Testis (tissue), 3 donors: ENCODE results near the gene GJB5. TPM values are rescaled to one million over a fixed set of nuclear protein-coding genes. Genes with fewer than 3 reads are reported as not detected.
"Not testable (repeated sequence)": the region's sequence is repeated elsewhere in the genome, so short reads cannot be mapped to it uniquely, and the experiment has no call there.

ENCODE experiments used
- DNase-seq: peaks from one replicate; pipeline ENCODE4 v3.0.0-alpha.2; 2019
- H3K27ac ChIP-seq, 2 donors: fragments of 200-600 bp; sonication (generic); one replicate each; pipeline ENCODE4 v1.5.1; 2019
- H3K27me3 ChIP-seq: fragments of 200-600 bp; sonication (generic); one replicate; pipeline ENCODE4 v1.5.1; 2019
- H3K36me3 ChIP-seq: fragments of 200-600 bp; sonication (generic); one replicate; pipeline ENCODE4 v1.5.1; 2017; ENCODE audit warnings: low read depth; ENCODE audit errors: missing control alignments
- H3K4me1 ChIP-seq: fragments of 200-600 bp; sonication (generic); one replicate; pipeline ENCODE4 v1.5.1; 2019
- H3K4me3 ChIP-seq, 2 donors: fragments of 200-600 bp; sonication (generic); one replicate each; pipeline ENCODE4 v1.5.1; 2017 to 2019
- H3K9me3 ChIP-seq: fragments of 200-600 bp; sonication (generic); one replicate; pipeline ENCODE4 v1.5.1; 2017
- POLR2A ChIP-seq: fragments of 450-650 bp; IDR thresholded peaks from one replicate; pipeline ENCODE4 v1.6.1; 2017; ENCODE audit warnings: antibody characterized with exemption, mild to moderate bottlenecking, moderate library complexity
- WGBS, 2 donors: methylation state at CpG; one replicate each; pipeline ENCODE4 v1.1.5; 2018; 5-methylcytosine and 5-hydroxymethylcytosine counted together
- intact Hi-C: fragments of 100-400 bp; cut with DNase I; formaldehyde crosslinking; loops from one replicate; pipeline ENCODE4 v1.15.1; 2023; ENCODE audit warnings: low total_unique reads
- polyA plus RNA-seq: library from polyadenylated mRNA; stranded (reverse); fragments of 350-450 nt; fragmentation: Illumina TruSeq; extraction: RNeasy Lipid Tissue Mini Kit (QIAGEN cat#74804); gene quantifications from one replicate; pipeline ENCODE4 v1.2.3, GENCODE V29; 2014; ENCODE audit warnings: low read depth, low replicate concordance; ENCODE audit not compliant: insufficient read depth
- total RNA-seq, 2 donors: library from RNA; depleted of rRNA; stranded (reverse); fragments of >200 nt; gene quantifications; one replicate each; pipeline ENCODE4 v1.2.3, GENCODE V29; 2016
- TF ChIP-seq, protein P1 (sequence below), 3 experiments: fragments of 450-650 bp in 2 of 3; fragments of 200-600 bp in 1 of 3; sonication (generic) in 1 of 3; IDR thresholded peaks; one replicate each; pipeline ENCODE4 v1.5.1; 2016 to 2019; ENCODE audit warnings: antibody characterized with exemption in 3 of 3, mild to moderate bottlenecking in 2 of 3, moderate library complexity in 1 of 3

GJB5 gene
- total and polyA plus RNA-seq, 3 donors from 2014 or later = not detected

- TF ChIP-seq, protein P1, sequence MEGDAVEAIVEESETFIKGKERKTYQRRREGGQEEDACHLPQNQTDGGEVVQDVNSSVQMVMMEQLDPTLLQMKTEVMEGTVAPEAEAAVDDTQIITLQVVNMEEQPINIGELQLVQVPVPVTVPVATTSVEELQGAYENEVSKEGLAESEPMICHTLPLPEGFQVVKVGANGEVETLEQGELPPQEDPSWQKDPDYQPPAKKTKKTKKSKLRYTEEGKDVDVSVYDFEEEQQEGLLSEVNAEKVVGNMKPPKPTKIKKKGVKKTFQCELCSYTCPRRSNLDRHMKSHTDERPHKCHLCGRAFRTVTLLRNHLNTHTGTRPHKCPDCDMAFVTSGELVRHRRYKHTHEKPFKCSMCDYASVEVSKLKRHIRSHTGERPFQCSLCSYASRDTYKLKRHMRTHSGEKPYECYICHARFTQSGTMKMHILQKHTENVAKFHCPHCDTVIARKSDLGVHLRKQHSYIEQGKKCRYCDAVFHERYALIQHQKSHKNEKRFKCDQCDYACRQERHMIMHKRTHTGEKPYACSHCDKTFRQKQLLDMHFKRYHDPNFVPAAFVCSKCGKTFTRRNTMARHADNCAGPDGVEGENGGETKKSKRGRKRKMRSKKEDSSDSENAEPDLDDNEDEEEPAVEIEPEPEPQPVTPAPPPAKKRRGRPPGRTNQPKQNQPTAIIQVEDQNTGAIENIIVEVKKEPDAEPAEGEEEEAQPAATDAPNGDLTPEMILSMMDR (IDR thresholded peaks at IDR 0.05) = no peak
- TF ChIP-seq POLR2A = no peak
- Histone ChIP-seq H3K4me3 (no peak overlapping the region), H3K9me3 (no peaks in the 10 kb centered on the region), H3K4me1 (no peaks in the 10 kb centered on the region), H3K27ac (no peak overlapping the region), H3K27me3 (no peaks in the 10 kb centered on the region), H3K36me3 (no peaks in the 10 kb centered on the region)
- WGBS, 2 donors = 88 to 93% methylated on average over 3 of the region's 3 CpGs
- intact Hi-C loops = no loop called here
- DNase-seq = no peak
Measured at GRCh38 chr1:34715139-34715538, 39.7 kb upstream of the GJB5 start.

DNA sequence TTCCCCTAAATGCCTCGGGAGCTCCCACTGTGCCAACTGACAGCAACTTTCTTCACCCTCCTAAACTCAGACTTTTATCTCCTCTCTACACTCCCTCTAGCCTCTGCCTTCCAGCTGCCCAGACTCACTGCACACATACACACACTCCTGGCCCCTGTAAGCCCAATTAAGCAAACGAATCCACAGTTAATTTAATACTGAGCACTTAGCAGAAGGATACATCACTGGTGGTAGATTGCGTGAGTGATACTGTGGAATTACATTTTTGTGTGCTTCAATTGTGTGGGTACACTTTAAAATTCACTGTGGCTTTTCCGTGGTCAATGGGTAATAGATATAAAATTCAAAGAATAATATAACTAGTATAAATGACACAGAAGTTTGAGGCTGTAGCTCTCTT is 33.6 kb upstream of the GJB5 start:
- intact Hi-C loops = no loop called here
- H3K9me3 ChIP-seq = no peaks in the 10 kb centered on the region
- DNase-seq = no peak
- TF ChIP-seq POLR2A = no peak
- TF ChIP-seq, protein P1 (IDR thresholded peaks at IDR 0.05) = no peak
- WGBS, 2 donors = 72 to 75% methylated on average over 4 of the region's 4 CpGs
- H3K4me3 ChIP-seq = no peak overlapping the region
- no peaks in the 10 kb centered on the region for H3K4me1 ChIP-seq
- H3K27me3 ChIP-seq = no peaks in the 10 kb centered on the region
- no peaks in the 10 kb centered on the region for H3K36me3 ChIP-seq
- no peak overlapping the region for H3K27ac ChIP-seq

- no peaks in the 10 kb centered on the region for H3K4me1 ChIP-seq
Measured at GRCh38 chr1:34721646-34722355, 33.0 kb upstream of the GJB5 start.

GRCh38 chr1:34726861-34727260 is 28.0 kb upstream of the GJB5 start:
- DNase-seq = no peak
- Histone ChIP-seq H3K36me3 (no peaks in the 10 kb centered on the region), H3K9me3 (no peaks in the 10 kb centered on the region), H3K27ac (no peak overlapping the region), H3K4me3 (no peak overlapping the region), H3K4me1 (no peaks in the 10 kb centered on the region), H3K27me3 (no peaks in the 10 kb centered on the region)
- intact Hi-C loops = no loop called here
- 85 to 88% methylated on average over 3 to 6 of the region's 6 CpGs for WGBS, 2 donors
- TF ChIP-seq POLR2A = no peak
- TF ChIP-seq, protein P1 (IDR thresholded peaks at IDR 0.05) = no peak

More at GRCh38 chr1:34721646-34722355, 33.0 kb upstream of the GJB5 start:
- intact Hi-C loops = no loop called here
- no peaks in the 10 kb centered on the region for H3K27me3 ChIP-seq
- H3K27ac ChIP-seq = no peak overlapping the region
- no peak overlapping the region for H3K4me3 ChIP-seq
- no peaks in the 10 kb centered on the region for H3K9me3 ChIP-seq
- no peaks in the 10 kb centered on the region for H3K36me3 ChIP-seq
- no peak for TF ChIP-seq POLR2A
- TF ChIP-seq, protein P1 (IDR thresholded peaks at IDR 0.05) = no peak
- 81 to 82% methylated on average over 6 of the region's 6 CpGs for WGBS, 2 donors
- DNase-seq = no peak

GRCh38 chr1:34730485-34730884 is 24.4 kb upstream of the GJB5 start:
- WGBS, 2 donors = 83 to 86% methylated on average over 5 of the region's 5 CpGs
- Histone ChIP-seq H3K36me3 (no peaks in the 10 kb centered on the region), H3K27me3 (no peaks in the 10 kb centered on the region), H3K4me3 (no peak overlapping the region), H3K27ac (no peak overlapping the region), H3K4me1 (no peaks in the 10 kb centered on the region), H3K9me3 (no peaks in the 10 kb centered on the region)
- intact Hi-C loops = no loop called here
- no peak for DNase-seq
- TF ChIP-seq, protein P1 (IDR thresholded peaks at IDR 0.05) = no peak
- no peak for TF ChIP-seq POLR2A

GRCh38 chr1:34732831-34733230 is 22.0 kb upstream of the GJB5 start:
- H3K9me3 ChIP-seq, intact Hi-C loops, H3K4me1 ChIP-seq, H3K36me3 ChIP-seq, H3K4me3 ChIP-seq, DNase-seq, H3K27ac ChIP-seq, H3K27me3 ChIP-seq: not testable (repeated sequence)
- 54 to 57% methylated on average over 7 of the region's 7 CpGs for WGBS, 2 donors
